DOHH2 (cell line): ENCODE measurements around the gene NOD2.

Experiments used
- EZH2phosphoT487 ChIP-seq: fragments of 200-600 bp; sonication (generic); IDR thresholded peaks from 2 replicates; pipeline ENCODE4 v1.6.1; 2017; ENCODE audit warnings: borderline replicate concordance, mild to moderate bottlenecking, antibody characterized with exemption, low read length, moderate library complexity, mixed read lengths
- TF ChIP-seq, protein P1 (sequence below): fragments of 200-600 bp; sonication (generic); IDR thresholded peaks from one replicate; pipeline ENCODE4 v1.5.1; 2014; ENCODE audit warnings: antibody characterized with exemption, mild to moderate bottlenecking, low read depth, low read length; ENCODE audit not compliant: poor library complexity, severe bottlenecking

GRCh38 chr16:50670476-50670875 is 22.9 kb upstream of the NOD2 start:
- TF ChIP-seq, protein P1, sequence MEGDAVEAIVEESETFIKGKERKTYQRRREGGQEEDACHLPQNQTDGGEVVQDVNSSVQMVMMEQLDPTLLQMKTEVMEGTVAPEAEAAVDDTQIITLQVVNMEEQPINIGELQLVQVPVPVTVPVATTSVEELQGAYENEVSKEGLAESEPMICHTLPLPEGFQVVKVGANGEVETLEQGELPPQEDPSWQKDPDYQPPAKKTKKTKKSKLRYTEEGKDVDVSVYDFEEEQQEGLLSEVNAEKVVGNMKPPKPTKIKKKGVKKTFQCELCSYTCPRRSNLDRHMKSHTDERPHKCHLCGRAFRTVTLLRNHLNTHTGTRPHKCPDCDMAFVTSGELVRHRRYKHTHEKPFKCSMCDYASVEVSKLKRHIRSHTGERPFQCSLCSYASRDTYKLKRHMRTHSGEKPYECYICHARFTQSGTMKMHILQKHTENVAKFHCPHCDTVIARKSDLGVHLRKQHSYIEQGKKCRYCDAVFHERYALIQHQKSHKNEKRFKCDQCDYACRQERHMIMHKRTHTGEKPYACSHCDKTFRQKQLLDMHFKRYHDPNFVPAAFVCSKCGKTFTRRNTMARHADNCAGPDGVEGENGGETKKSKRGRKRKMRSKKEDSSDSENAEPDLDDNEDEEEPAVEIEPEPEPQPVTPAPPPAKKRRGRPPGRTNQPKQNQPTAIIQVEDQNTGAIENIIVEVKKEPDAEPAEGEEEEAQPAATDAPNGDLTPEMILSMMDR = no peak
- no peak for TF ChIP-seq EZH2phosphoT487
